Myocyte (in vitro differentiated cells): Measurements from ENCODE around the gene CCND1. TPM values are rescaled to one million over a fixed set of nuclear protein-coding genes. Genes with fewer than 3 reads are reported as not detected.

ENCODE experiments used
- DNase-seq: peaks from one replicate; pipeline ENCODE4 v3.0.0-alpha.2; 2012; ENCODE audit warnings: low read depth
- total RNA-seq: library from RNA; depleted of rRNA; stranded (reverse); fragments of >200 nt; gene quantifications from 2 replicates; pipeline ENCODE4 v1.2.3, GENCODE V29; 2014

CCND1 gene
- total RNA-seq, 1 donor from 2014 or later, result 107 TPM

DNA sequence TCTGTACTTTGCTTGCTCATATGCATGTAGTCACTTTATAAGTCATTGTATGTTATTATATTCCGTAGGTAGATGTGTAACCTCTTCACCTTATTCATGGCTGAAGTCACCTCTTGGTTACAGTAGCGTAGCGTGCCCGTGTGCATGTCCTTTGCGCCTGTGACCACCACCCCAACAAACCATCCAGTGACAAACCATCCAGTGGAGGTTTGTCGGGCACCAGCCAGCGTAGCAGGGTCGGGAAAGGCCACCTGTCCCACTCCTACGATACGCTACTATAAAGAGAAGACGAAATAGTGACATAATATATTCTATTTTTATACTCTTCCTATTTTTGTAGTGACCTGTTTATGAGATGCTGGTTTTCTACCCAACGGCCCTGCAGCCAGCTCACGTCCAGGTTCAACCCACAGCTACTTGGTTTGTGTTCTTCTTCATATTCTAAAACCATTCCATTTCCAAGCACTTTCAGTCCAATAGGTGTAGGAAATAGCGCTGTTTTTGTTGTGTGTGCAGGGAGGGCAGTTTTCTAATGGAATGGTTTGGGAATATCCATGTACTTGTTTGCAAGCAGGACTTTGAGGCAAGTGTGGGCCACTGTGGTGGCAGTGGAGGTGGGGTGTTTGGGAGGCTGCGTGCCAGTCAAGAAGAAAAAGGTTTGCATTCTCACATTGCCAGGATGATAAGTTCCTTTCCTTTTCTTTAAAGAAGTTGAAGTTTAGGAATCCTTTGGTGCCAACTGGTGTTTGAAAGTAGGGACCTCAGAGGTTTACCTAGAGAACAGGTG is 11.1 kb downstream of the CCND1 start:
- DNase-seq, result no peak

DNA sequence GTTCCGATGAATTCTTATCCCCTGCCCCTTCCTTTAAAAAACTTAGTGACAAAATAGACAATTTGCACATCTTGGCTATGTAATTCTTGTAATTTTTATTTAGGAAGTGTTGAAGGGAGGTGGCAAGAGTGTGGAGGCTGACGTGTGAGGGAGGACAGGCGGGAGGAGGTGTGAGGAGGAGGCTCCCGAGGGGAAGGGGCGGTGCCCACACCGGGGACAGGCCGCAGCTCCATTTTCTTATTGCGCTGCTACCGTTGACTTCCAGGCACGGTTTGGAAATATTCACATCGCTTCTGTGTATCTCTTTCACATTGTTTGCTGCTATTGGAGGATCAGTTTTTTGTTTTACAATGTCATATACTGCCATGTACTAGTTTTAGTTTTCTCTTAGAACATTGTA is 12.0 kb downstream of the CCND1 start:
- DNase-seq, result no peak

DNA sequence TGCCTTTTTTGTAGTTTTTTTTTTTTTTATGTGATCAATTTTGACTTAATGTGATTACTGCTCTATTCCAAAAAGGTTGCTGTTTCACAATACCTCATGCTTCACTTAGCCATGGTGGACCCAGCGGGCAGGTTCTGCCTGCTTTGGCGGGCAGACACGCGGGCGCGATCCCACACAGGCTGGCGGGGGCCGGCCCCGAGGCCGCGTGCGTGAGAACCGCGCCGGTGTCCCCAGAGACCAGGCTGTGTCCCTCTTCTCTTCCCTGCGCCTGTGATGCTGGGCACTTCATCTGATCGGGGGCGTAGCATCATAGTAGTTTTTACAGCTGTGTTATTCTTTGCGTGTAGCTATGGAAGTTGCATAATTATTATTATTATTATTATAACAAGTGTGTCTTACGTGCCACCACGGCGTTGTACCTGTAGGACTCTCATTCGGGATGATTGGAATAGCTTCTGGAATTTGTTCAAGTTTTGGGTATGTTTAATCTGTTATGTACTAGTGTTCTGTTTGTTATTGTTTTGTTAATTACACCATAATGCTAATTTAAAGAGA is 12.5 kb downstream of the CCND1 start:
- no peak for DNase-seq

GRCh38 chr11:69654001-69654659 is 13.2 kb downstream of the CCND1 start:
- no peak for DNase-seq

DNA sequence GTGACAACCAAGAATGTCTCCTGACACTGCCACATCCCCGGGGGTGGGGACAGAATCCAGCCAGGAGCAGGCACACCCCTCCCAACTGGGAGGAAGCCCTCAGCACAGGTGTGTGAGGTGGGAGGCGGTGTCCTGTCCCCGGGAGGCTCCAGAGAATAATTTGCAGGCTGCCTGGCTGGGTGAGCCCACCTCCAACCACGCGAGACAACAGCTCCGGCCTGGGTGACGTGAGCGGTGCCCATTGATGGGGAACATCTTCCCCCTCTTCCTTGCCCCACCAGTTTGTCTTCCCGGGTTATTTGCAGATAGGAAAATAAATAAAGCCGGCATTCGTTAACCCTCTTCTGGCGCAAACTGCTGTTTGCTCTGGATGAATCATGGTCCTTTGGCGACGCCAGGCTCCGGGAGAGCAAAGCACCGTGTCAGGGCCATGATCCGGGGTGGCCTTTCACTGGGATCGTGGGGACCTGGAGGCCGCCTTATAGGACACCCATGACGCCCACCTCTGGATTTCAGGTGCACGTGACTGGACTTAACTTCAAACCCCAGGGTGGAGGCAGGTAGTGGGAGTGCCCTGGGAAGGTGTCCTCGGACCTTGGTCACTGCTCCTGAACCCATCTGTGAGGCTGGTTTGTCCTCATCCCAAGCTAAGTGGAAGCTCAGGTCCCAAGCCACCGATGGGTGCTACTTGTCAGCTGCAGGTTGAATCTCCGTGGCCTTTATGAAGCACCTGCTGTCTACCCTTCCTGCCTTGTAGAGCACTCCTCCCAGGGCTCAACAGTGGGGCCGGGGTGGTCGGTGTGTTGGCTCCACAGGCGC is 13.9 kb downstream of the CCND1 start:
- DNase-seq, result no peak

DNA sequence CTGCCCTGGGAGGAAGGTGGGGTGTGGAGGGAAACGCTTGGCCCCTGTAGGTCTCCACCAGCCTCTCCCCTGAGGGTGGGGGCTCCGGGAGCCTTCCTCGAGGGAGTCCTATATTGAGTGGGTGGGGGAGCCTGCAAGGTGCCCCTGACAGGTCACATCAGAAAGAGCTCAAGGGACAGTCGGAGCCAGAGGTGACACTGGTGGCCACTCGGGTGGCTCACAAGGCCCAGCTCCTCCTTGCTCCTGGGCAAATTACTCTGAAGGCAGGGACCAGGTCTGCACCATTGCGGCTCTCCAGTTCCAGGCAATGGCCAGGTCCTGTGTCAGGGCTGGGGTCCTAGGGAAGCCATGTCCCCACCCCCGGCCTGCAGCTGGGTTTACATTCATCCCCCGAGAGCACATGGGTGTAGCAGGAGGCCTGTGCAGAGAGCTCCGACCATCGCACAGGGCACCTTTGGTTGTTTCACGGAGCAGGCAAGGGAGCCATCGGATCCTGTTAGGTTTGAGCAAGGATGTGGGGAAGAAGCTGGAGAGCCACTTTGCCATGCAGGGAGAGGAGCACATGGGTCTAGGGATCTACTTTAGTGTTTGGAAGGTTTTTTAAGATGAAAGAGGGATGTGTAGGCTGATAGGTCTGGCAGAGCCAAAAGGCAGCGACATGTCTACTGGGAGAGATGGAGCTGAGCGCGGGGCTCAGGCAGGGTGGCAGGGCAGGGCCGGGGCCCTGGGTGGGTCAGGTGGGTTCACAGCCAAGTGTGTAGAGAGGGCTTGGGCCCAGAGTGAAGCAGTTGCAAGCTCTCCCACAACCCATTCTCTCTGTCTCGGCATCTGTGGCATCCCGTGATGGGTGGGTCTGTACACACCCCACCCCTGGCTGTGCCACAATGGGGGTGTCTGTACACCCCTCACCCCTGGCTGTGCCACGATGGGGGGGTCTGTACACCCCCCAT is 14.8 kb downstream of the CCND1 start:
- no peak for DNase-seq

GRCh38 chr11:69656536-69657455 is 15.8 kb downstream of the CCND1 start:
- DNase-seq, result no peak

- DNase-seq, result no peak
Observed at GRCh38 chr11:69657456-69657910, 16.5 kb downstream of the CCND1 start.

- no peak for DNase-seq
Observed at GRCh38 chr11:69657911-69658625, 17.1 kb downstream of the CCND1 start.

GRCh38 chr11:69658626-69659450 is 17.9 kb downstream of the CCND1 start:
- DNase-seq, result peak; percentile 39

DNA sequence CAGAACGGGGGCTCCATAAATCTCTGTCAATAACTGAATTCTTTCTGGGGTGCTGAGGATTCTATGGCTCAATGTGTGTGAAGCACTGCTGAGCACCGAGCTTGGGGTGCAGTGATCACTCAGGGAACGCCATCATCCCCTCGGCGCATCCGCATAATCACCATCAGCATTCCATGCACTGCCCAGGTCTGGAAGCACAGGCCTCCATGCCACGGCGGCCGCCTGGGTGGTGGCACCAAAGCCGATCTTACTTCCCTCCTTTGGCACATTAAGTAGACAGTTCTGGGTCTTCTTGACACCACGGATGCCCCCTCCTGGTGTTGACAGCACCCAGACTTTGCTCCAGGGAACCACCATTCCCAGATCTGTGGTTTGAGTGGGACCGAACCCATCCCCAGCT is 18.6 kb downstream of the CCND1 start:
- no peak for DNase-seq

GRCh38 chr11:69660001-69660500 is 19.1 kb downstream of the CCND1 start:
- DNase-seq, result no peak

GRCh38 chr11:69661413-69661715 is 20.4 kb downstream of the CCND1 start:
- DNase-seq, result no peak

GRCh38 chr11:69662021-69662698 is 21.2 kb downstream of the CCND1 start:
- no peak for DNase-seq

DNA sequence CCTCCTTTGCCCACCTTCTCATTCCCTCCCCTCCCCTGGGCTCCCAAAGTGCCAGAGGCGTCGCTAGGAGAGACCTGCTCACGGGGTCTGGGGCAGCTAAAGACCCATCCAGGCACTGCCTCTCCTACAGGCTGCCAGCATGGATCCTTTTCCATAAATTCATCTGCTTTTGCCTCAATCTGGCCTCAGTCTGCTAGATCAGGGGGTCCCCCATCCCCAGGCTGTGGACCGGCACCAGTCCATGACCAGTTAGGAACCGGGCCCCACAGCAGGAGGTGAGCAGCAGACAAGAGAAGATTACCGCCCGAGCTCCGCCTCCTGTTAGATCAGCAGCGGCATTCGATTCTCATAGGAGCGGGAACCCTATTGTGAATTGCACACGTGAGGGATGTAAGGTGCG is 21.9 kb downstream of the CCND1 start:
- no peak for DNase-seq

DNA sequence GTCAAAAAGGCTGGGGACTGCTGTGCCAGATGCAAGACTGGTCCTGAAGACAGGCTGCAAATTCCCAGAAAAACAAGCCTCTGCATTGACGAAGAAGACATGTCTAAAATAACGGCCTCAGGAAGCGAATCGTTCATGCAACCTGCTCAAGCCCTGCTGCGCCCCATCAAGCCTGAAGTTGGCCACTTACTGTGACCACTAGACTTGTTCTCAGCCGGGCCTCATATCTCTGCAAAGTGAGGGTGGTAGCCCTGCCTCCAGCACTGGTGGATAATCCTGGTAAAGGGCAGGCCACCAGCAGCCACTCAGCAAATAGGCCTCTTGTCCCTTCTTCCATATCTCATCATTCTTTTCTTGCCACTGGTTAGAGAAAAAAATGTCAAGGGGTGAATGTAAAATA is 22.4 kb downstream of the CCND1 start:
- DNase-seq, result no peak

GRCh38 chr11:69664103-69664775 is 23.3 kb downstream of the CCND1 start:
- no peak for DNase-seq
